ENCODE measurements around the gene FAM149B1.
"Not testable (repeated sequence)": the region's sequence is repeated elsewhere in the genome, so short reads cannot be mapped to it uniquely, and the experiment has no call there.

Gene FAM149B1

DNA sequence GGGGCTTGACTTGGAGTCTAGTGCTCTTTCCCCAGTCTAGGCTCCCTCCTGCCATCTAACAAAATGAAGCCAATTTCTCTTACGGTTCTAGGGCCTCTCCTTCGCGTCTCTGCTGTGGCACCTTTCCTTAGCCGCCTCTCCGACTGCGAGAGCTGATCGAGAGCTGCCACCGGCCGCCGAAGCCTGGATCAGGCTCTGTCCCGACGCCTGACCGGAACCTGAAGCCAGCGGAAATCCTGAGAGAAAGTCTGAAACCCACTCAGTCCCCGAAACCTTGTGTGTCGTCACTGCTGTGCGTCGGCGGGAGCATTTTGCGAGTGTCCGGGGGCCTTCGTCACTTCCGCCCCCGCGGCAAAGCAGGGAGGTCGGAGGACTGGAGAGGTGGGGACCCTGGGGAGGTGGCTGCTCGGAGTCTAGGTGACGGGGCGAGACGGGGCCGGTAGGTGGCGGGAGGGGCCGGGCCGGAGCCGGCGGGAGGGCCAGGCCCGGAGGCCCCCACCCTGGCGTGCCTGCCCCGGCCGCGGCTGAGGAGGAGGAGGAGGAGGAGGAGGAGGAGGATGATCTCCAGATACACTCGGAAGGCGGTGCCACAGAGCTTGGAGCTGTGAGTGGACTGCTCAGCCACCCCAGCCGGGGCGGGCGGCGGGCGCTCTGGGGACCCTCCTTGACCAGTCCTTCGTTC lies at the start of gene FAM149B1, which contains the start of gene ECD:
Gene FAM149B1 (plus strand): TSS at position 337 of the 682 bp plus-strand sequence. CDS start 221 bp downstream, at position 558.
Gene ECD (minus strand): TSS at position 226 of the 682 bp plus-strand sequence. CDS start 4,071 bp downstream, outside the sequence.
- DNase-seq, result peak; percentile 80 to 92 (median 83)

DNA sequence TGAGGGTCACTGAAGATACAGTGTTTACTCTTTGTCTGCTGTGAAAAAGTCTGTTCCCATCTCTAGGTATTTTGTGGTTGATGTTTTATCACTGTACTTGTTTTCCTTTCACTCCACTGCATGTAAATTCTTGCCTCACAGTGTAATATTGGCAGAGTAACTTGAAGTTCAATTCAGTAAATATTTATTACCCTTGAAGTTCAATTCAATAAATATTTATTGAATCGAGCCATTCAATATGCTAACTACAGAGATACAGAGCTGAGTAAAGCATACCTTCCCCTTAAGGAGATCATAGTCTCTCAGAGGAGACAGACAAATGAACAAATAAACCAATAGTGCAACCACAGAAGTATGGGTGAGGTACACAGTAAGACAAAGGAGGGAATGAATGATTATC lies 48.5 kb upstream of the FAM149B1 start:
- DNase-seq, result no peak

DNA sequence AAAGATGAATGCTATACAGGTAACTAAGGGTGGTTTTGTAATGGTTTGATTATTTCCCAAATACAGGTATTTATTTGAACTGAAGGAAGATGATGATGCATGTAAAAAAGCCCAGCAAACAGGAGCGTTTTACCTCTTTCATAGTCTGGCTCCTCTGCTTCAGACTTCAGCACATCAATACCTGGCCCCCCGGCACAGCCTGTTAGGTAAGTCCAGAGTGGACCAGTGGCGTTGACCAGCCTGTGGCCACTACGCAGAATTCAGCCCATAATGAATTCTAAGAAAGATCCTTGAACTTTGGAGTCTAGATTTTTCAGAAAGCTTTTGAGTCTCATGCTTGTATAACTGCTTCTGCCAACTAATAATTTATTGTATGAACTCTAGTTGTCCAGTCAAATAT lies 48.0 kb upstream of the FAM149B1 start:
- no peak for DNase-seq

DNA sequence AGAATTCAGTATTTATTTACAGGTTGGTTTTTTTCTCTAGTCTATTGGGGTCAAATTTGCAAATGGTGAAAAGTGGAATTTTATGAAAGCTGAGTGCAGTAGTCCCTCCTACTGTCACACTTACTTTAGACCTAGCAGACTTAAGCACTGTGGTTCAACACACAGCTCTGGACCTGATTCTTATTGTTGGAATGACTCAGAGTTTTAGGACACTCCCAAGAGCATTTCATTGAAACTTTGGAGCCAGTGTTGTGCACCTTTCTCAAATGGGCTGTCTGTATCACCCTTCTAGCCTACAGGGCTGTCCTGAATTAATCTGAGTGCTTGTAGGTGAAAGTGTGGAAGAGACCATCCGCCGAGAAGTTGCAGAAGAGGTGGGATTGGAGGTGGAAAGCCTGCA lies 41.6 kb upstream of the FAM149B1 start:
- no peak for DNase-seq

DNA sequence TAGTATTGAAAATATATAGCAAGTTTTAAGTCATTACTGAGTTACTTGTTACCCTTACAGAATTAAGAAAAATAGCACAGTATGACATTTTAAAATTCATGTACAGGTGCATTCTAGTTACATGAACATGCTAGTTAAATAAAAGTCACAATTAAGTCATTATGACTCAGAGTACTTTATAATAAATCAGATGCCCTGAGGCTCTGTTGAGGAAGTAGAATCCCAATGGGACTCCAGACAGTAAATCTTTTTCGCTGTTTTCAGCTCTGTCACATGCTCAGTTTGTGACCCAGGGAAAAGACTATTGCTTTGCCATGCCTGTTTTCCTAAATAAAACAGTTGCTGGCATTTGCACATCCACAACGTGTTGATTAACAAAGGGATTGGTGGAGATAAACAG lies 36.6 kb upstream of the FAM149B1 start:
- peak in 2 of 3 experiments; percentile 22 to 79 for DNase-seq

DNA sequence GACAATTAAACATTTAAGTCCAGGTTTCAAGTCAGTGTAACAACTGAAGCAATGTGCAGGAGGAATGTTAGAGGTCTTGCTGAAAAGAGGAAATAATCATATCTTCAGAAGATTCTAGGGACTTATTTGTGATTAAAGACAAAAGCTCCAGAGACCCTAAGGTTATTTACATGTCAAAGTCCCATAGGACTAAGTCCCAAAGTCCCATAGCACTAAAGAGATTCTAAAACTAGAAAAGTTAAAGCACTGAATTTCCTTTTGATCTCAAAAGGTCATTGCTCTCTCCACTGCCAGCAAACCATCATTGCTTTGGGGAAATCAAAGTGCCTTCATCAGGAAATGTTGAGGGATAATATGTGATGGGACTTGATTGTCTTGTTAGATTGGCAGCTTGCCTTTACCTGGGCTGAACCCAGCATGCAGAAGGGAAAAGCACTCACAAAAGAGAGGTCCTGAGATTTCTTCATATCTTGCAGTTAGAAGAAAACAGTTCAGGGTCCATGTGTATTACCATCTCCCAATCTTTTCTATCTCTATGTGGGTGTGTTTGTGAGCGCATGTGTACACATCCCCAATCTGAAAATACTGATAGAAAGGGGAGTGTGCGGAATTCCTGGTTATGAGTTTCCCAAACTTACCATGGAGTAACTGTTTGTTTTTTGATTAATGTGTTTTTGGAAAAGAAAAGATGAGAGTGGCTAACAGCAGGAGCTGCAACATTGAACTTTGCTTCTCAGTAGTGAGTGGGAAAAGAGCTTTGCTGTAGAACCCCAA lies 35.8 kb upstream of the FAM149B1 start:
- DNase-seq, result peak in 1 of 3 experiments; percentile 6

DNA sequence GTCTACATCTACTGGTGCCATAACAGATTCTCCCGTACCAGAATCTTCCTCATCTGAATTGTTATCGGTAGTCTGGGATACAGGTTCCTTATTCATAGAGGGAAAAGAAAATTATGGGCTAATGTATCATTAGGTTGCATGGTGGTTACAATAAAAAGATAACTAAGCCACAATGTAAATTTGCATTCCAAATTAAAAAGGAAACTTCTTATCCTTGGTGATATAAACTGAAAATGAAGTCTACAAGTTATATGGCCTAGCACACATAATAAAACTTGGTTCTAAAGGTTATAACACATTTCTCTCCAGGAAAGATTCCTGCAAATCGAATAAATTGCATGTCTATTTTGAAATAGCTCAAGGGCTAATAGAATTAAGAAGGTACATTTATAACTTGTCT lies 33.2 kb upstream of the FAM149B1 start:
- DNase-seq, result no peak

DNA sequence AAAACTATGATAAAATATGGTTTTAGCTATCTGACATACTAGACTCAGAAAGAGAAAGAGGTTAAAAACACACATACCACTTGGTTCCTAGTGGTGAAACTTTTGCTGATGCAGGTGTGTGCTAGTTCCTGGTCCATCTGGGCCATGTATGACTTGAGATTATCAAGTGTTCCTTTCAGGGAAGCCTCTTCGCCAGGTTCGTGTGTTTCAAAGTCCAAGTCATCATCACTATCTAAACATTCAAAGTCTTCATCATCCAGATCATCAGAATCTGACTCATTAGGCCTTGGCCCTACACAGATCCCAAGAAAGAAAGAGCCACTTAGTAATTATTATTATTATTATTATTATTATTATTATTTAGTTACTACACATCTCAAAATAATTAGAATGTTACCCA lies 31.3 kb upstream of the FAM149B1 start:
- DNase-seq, result no peak

DNA sequence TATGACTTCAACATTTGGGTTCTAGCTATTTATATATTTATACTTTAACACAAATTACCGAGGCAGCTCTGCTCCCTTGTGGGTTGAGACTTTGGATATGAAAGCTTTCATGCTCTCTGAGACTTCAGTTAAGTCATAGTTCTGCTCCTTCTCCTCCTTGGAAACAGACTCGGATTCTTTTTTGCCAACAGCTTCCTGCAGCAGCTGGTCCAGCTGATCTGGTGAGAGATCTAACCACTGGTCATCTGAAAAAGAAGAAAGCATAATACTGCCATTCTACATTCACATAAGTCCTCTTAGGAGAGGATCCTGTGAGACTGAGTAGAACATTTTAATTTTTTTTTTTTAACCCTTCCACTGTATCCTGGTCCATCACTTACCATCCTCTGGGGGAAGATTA lies 28.7 kb upstream of the FAM149B1 start:
- no peak for DNase-seq

DNA sequence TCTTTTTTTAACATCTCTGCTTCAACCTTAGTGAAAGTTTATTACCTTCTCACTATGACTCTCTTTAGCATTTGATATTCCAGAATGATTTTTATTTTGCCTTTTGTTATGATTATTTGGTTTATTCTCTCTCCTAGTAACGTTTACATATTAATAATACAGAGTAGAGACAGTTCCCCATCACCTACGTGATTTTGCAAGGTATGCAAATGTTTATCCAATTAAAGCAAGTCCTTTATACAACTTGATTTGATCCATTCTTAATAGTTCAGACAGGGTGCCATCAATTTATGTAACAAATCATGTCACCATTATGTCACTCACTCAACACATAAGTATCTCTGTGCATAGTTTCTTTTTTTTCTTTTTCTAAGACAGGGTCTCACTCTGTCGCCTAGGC lies 26.3 kb upstream of the FAM149B1 start:
- DNase-seq, result no peak

DNA sequence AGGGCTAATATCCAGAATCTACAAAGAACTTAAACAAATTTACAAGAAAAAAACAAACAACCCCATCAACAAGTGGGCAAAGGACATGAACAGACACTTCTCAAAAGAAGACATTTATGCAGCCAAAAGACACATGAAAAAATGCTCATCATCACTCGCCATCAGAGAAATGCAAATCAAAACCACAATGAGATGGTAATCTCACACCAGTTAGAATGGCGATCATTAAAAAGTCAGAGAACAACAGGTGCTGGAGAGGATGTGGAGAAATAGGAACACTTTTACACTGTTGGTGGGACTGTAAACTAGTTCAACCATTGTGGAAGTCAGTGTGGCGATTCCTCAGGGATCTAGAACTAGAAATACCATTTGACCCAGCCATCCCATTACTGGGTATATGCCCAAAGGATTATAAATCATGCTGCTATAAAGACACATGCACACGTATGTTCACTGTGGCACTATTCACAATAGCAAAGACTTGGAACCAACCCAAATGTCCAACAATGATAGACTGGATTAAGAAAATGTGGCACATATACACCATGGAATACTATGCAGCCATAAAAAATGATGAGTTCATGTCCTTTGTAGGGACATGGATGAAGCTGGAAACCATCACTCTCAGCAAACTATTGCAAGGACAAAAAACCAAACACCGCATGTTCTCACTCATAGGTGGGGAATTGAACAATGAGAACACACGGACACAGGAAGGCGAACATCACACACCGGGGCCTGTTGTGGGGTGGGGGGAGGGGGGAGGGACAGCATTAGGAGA lies 17.1 kb upstream of the FAM149B1 start:
- not testable (repeated sequence) for DNase-seq

DNA sequence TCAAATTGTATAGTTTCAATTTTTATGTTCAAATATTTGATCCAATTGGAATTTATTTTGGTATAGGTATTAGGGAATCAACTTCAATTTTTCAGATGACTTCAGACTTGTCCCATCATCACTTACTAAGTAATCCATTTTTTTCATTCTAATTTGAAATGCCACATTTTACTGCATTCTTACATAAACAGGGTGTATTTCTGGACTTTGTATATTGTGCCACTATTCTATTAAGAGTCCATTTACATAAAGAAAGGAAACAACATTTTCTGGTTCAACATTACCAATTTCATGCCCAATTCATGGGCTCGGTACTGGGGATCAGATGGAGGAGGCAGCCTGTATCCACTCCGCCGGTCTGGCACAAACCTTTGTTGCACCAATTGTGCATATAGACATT lies 15.9 kb upstream of the FAM149B1 start:
- DNase-seq, result no peak

DNA sequence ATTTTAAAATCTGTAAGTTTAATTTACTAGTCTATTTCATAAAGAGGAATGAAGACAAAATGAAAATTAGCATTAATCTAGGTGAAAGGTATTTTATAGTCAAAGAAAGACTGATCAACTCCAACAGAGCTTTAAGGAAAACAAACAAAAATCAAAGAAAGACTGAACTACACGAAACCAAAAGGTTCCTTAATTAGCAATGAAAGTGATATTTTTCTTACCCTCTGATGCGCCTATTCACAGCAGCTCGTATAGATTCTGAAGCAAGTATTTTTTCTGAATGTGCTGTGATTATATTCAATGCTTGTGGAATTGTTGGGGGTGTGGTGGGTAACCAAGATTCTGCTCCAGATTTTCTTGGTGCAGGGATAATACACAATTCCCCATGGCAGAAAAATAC lies 11.9 kb upstream of the FAM149B1 start:
- DNase-seq, result no peak

DNA sequence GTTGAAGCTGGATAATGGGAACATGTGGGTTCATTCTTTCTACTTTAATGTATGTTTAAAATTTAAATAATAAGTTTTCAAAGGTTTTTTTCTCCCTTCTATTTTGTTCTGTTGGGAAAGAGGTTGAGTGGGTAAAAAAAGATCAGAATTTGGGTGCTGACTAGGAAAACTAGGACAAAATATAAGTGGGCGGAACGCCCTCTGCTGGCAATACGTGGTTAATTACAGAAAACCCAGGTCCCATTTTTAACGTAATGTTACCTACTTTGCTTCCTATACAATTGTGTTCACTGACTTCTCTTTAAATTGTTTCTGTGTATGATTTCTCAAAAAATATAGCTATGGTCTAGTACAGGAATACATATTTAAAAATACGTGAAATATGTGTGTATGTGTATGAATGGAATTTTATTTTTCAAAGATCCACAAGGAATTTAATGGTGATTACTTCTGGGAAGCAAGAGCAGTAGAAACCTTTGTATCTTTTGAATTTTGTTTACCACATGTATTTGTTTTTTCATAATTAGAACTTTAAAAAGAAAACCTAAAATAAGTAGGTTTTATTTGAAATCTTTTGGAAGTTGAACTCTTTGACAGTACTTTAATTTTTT lies 8.8 kb upstream of the FAM149B1 start:
- DNase-seq, result peak; percentile 14 to 54 (median 18)

DNA sequence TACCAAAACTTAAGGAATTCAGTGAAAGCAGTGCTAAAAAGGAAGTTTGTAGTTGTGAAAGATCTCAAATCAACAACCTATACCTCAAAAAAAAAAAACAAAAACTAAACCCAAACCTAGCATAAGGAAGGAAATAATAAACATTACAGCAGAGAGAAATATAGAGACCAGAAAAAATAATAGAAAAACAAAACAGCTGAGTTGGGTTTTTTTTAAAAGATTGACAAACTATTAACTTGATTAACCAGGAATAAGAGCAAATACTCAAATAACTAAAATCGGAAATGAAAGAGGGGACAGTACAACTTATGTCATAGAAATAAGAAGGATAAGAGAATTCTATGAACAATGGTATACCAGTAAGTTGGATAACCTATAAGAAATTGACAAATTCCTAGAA lies 6.8 kb upstream of the FAM149B1 start:
- no peak for DNase-seq

DNA sequence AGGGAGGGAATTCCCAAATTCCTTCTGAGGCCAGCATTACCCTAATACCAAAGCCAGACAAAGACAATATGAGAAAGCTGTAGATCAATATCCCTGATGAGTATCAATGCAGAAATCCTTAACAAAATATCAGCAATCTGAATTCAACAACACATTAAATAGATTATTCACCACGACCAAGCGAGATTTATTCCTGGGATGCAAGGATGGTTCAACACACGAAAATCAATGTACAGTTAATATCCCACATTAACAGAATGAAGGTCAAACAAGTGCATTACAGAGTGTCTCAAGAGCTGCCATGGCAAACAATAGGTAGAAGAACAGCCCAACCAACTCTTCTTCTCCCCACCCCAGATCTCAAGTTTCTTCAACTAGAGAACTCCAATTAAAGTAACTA lies 6.3 kb upstream of the FAM149B1 start:
- no peak for DNase-seq

DNA sequence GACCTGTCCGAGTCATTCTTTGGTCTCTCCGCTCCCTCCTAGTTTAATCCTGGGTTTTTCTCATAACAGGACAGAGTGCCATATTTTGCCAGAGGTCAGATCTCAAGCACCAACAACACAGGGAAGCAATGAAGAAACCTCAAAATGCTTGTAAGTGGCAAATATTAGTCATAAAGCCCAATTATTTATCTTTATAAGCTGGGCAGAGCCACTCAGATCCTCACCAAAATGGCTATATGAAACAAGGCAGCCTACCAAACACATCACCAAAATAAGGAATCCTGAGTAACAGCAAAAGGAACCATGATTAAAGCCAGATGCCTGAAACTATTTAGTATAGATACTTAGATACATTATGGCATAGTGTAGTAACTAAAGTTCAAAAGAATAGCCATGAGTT lies 4.8 kb upstream of the FAM149B1 start:
- DNase-seq, result no peak

DNA sequence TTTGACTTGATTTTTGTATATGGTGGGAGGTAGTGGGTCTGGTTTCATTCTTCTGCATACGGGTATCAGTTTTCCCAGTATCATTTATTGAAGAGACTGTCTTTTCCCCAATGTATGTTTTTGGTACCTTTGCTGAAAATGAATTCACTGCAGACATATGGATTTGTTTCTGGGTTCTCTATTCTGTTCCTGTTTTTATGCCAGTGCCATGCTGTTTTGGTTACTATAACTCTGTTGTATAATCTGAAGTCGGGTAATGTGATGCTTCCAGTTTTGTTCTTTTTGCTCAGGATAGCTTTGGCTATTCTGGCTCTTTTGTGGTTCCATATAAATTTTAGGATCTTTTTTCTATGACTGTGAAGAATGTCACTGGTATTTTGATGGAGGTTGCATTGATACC lies 947 bp upstream of the FAM149B1 start:
- no peak for DNase-seq

DNA sequence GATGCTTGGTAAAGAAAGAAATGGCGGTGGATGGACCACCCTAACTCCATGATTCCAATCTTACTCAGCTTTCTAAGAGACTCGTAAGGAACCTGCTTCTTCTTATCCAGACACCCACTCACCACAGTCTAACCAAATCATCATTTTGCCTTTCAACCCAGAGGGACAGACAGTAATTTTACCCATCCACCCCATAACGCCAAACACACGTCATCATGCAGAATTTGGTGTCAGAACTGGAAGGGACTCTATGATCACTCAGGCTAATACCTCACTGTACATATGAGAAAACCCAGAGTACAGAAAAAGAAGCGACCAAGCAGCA lies 499 bp upstream of the FAM149B1 start:
- DNase-seq, result no peak

DNA sequence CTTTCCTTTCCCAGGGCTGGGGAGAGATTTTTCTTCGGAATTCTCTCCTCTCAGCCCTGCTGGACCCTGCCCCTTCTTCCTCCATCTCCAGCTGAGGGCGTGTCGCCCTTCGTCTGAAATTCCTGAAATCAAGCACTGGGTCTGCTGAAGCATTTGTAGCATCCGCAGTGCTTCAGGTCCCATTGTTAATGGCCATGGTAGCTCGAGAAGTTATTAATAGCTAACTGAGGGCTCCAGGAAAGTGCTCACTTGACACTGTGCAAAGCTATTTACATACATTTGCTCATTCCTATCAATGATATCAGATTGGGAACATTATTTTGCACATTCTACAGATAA lies 515 bp downstream of the FAM149B1 start:
- no peak for DNase-seq

DNA sequence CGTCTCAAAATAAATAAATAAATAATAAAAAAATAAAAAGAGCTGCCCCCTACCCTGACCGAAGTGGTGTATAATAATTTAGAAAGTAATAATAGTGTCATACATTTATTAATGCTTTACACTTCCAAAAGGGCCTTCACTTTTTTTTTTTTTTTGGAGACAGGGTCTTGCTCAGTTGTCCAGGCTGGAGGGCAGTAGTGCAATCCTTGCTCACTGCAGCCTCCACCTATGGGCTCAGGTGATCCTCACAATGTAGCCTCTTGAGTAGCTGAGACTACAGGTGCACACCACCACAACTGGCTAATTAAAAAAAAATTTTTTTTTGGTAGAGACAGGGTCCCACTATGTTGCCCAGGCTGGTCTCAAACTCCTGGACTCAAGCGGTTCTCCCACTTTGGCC lies 1.4 kb downstream of the FAM149B1 start:
- DNase-seq, result no peak

DNA sequence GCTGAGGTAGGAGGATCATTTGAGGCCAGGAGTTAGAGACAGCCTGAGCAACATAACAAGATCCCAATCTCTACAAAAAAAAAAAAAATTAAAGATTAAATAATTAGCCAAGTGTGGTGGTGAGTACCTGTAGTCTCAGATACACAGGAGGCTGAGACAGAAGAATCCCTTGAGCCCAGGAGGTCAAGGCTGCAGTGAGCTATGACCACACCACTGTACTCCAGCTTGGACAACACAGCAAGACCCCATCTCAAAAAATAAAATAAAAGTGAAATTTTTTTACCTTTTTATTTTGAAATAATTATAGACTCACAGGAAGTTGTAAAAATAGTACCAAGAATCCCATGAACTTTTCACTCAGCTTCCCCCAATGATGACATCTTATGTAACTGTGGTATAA lies 4.9 kb downstream of the FAM149B1 start:
- no peak for DNase-seq

DNA sequence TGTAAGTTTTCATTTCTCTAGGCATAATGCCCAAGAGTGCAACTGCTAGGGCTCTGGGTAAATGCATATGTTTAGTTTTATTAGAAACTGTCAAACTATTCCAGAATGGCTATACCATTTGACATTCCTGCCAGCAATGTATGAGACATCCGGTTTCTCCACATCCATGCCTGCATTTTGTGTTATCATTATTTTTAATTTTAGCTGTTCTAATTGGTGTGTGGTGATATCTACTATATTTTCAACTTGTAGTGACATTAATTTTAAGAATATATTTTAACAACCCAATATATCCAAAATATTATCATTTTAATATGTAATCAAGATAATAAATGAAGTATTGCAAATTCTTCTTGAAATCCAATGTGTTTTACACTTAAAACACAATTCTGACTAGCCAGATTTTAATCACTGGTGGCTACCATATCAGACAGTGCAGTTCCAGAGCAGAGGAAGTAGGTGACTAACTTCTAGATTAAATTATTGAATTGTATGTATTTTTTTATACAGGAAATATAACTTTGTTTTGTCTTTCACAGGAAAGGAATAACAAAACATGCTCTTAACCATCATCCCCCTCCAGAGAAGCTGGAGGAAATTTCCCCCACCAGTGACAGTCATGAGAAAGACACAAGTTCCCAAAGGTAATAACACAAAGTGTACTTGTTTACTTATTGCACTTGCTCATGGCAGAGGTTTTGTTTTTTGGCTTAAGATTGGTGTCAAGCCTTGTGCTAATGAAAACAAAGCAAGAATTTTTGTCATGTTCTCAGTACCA lies 6.4 kb downstream of the FAM149B1 start:
- DNase-seq, result no peak

Measured in NCI-H1417 (cell line).